Panc1 (cell line): ENCODE data around the gene CACNB3.

Experiments
- POLR2AphosphoS5 ChIP-seq: IDR thresholded peaks from 2 replicates; pipeline ENCODE4 v1.6.1; 2012; ENCODE audit warnings: mild to moderate bottlenecking, low read depth, low read length, moderate library complexity
- SIN3A ChIP-seq: IDR thresholded peaks from 2 replicates; pipeline ENCODE4 v1.6.1; 2012; ENCODE audit warnings: low read depth, mild to moderate bottlenecking, low read length, moderate library complexity, borderline replicate concordance; ENCODE audit not compliant: insufficient read depth
- TCF7L2 ChIP-seq: IDR thresholded peaks from 2 replicates; pipeline ENCODE4 v1.6.1; 2011; ENCODE audit warnings: mild to moderate bottlenecking, low read depth, low read length, inconsistent platforms
- TF ChIP-seq, protein P1 (sequence below): fragments of 450-650 bp; IDR thresholded peaks from 2 replicates; pipeline ENCODE4 v1.5.1; 2017; ENCODE audit warnings: mild to moderate bottlenecking
- TF ChIP-seq, protein P2 (sequence below), 2 experiments: IDR thresholded peaks; 2 replicates each; pipeline ENCODE4 v1.6.1; 2011 to 2012; ENCODE audit warnings: low read depth in 2 of 2, control low read depth in 1 of 2, low read length in 1 of 2, mild to moderate bottlenecking in 1 of 2, moderate library complexity in 1 of 2; ENCODE audit not compliant: insufficient read depth in 1 of 2

DNA sequence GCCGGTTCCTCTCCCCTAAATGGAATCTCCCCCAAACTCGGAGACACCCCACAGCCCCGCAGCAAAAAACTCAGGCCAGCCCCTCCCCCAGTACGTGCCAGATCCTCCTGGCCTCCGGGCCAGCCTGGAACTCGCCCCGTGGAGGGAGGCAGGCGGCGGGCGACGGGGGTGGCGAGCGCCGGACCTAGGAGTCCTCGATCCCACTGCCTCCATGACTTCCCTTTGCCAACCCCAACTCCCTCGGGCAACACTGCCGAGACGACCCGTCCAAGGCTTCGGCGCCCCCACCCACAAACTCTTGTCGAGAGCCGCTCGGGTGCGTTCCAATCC, 29.8 kb upstream of the CACNB3 start:
- TF ChIP-seq, protein P1, sequence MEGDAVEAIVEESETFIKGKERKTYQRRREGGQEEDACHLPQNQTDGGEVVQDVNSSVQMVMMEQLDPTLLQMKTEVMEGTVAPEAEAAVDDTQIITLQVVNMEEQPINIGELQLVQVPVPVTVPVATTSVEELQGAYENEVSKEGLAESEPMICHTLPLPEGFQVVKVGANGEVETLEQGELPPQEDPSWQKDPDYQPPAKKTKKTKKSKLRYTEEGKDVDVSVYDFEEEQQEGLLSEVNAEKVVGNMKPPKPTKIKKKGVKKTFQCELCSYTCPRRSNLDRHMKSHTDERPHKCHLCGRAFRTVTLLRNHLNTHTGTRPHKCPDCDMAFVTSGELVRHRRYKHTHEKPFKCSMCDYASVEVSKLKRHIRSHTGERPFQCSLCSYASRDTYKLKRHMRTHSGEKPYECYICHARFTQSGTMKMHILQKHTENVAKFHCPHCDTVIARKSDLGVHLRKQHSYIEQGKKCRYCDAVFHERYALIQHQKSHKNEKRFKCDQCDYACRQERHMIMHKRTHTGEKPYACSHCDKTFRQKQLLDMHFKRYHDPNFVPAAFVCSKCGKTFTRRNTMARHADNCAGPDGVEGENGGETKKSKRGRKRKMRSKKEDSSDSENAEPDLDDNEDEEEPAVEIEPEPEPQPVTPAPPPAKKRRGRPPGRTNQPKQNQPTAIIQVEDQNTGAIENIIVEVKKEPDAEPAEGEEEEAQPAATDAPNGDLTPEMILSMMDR: no peak
- TF ChIP-seq, protein P2, sequence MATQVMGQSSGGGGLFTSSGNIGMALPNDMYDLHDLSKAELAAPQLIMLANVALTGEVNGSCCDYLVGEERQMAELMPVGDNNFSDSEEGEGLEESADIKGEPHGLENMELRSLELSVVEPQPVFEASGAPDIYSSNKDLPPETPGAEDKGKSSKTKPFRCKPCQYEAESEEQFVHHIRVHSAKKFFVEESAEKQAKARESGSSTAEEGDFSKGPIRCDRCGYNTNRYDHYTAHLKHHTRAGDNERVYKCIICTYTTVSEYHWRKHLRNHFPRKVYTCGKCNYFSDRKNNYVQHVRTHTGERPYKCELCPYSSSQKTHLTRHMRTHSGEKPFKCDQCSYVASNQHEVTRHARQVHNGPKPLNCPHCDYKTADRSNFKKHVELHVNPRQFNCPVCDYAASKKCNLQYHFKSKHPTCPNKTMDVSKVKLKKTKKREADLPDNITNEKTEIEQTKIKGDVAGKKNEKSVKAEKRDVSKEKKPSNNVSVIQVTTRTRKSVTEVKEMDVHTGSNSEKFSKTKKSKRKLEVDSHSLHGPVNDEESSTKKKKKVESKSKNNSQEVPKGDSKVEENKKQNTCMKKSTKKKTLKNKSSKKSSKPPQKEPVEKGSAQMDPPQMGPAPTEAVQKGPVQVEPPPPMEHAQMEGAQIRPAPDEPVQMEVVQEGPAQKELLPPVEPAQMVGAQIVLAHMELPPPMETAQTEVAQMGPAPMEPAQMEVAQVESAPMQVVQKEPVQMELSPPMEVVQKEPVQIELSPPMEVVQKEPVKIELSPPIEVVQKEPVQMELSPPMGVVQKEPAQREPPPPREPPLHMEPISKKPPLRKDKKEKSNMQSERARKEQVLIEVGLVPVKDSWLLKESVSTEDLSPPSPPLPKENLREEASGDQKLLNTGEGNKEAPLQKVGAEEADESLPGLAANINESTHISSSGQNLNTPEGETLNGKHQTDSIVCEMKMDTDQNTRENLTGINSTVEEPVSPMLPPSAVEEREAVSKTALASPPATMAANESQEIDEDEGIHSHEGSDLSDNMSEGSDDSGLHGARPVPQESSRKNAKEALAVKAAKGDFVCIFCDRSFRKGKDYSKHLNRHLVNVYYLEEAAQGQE (IDR thresholded peaks at IDR 0.05; ENCODE audit: insufficient read depth in 1 of 2, low read depth in 2 of 2, low read length in 1 of 2): no peak
- no peak for TF ChIP-seq POLR2AphosphoS5
- no peak for TF ChIP-seq TCF7L2
- no peak for TF ChIP-seq SIN3A
